Rectal smooth muscle tissue (tissue), 1 donor: ENCODE data around the gene BMF.
A peak's percentile ranks its signal among the peaks of the same experiment; 100 is the strongest.

Experiments used
- H3K27ac ChIP-seq: one replicate; pipeline ENCODE4 v1.7.0; 2013; ENCODE audit warnings: low read depth, low read length, inconsistent platforms
- H3K27me3 ChIP-seq: one replicate; pipeline ENCODE4 v1.7.0; 2013; ENCODE audit warnings: low read length; ENCODE audit not compliant: control insufficient read depth, insufficient read depth
- H3K36me3 ChIP-seq: one replicate; pipeline ENCODE4 v1.7.0; 2013; ENCODE audit warnings: low read length; ENCODE audit not compliant: control insufficient read depth, insufficient read depth
- H3K4me1 ChIP-seq: one replicate; pipeline ENCODE4 v1.7.0; 2013; ENCODE audit warnings: low read length; ENCODE audit not compliant: control insufficient read depth, insufficient read depth
- H3K4me3 ChIP-seq: one replicate; pipeline ENCODE4 v1.7.0; 2013; ENCODE audit warnings: low read length
- H3K9ac ChIP-seq: one replicate; pipeline ENCODE4 v1.7.0; 2013; ENCODE audit warnings: low read length

Gene BMF

GRCh38 chr15:40052604-40053003 is 56.1 kb downstream of the BMF start:
- no peaks in the 10 kb centered on the region for H3K36me3 ChIP-seq
- H3K4me1 ChIP-seq = peaks cover 21% of the 10 kb centered on the region
- no peak overlapping the region for H3K27ac ChIP-seq
- H3K4me3 ChIP-seq = no peak overlapping the region
- H3K27me3 ChIP-seq = no peaks in the 10 kb centered on the region
- no peak overlapping the region for H3K9ac ChIP-seq

- Histone ChIP-seq H3K4me1 (peaks cover 22% of the 10 kb centered on the region), H3K27me3 (no peaks in the 10 kb centered on the region), H3K9ac (no peak overlapping the region), H3K27ac (no peak overlapping the region), H3K4me3 (no peak overlapping the region), H3K36me3 (no peaks in the 10 kb centered on the region)
Observed at GRCh38 chr15:40051616-40052415, 56.9 kb downstream of the BMF start.

- H3K27ac ChIP-seq = no peak overlapping the region
- no peaks in the 10 kb centered on the region for H3K36me3 ChIP-seq
- H3K4me3 ChIP-seq = no peak overlapping the region
- no peak overlapping the region for H3K9ac ChIP-seq
- peaks cover 15% of the 10 kb centered on the region for H3K4me1 ChIP-seq
- H3K27me3 ChIP-seq = no peaks in the 10 kb centered on the region
Observed at GRCh38 chr15:40050788-40051470, 57.8 kb downstream of the BMF start.

GRCh38 chr15:40048926-40049475 is 59.7 kb downstream of the BMF start:
- no peak overlapping the region for H3K27ac ChIP-seq
- H3K9ac ChIP-seq = no peak overlapping the region

DNA sequence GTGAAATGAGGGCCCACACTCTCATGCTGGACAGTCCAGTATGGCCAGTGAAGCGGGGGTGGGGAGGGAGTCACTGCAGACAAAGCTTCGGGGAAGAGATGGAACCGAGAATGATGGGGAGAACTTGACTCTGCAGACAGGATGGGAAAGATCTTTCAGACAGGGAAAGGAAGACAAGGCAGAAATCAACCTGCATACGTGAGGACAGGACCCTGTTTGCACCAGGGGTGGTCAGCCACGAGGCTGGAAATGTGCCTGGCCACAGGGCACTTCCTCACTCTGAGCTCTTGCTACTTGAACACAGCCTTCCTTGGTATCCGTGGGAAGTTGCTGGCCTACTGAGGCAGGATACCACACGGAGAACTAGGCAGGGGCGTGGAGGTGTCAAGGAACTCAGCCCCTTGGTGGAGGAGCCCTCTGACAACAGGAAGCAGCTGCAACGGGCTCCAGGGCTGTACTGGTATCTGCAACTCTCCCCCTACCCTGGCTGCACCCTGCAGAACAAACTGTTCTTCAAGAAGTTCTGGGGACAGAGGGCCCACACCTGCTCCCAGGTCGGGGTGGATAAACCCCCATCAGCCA is 60.4 kb downstream of the BMF start:
- no peak overlapping the region for H3K4me3 ChIP-seq
- no peak overlapping the region for H3K27ac ChIP-seq
- H3K4me1 ChIP-seq = peaks cover 3% of the 10 kb centered on the region
- no peak overlapping the region for H3K9ac ChIP-seq
- no peaks in the 10 kb centered on the region for H3K36me3 ChIP-seq
- no peaks in the 10 kb centered on the region for H3K27me3 ChIP-seq

More at GRCh38 chr15:40048926-40049475, 59.7 kb downstream of the BMF start:
- Histone ChIP-seq H3K4me3 (no peak overlapping the region), H3K36me3 (no peaks in the 10 kb centered on the region), H3K27me3 (no peaks in the 10 kb centered on the region), H3K4me1 (peaks cover 3% of the 10 kb centered on the region)

GRCh38 chr15:40047415-40048210 is 61.1 kb downstream of the BMF start:
- Histone ChIP-seq H3K4me1 (peaks cover 3% of the 10 kb centered on the region), H3K27ac (peak overlapping the region; percentile 5), H3K9ac (no peak overlapping the region), H3K27me3 (no peaks in the 10 kb centered on the region), H3K36me3 (no peaks in the 10 kb centered on the region), H3K4me3 (no peak overlapping the region)

GRCh38 chr15:40046721-40047414 is 61.8 kb downstream of the BMF start:
- no peak overlapping the region for H3K4me3 ChIP-seq
- peaks cover 3% of the 10 kb centered on the region for H3K4me1 ChIP-seq
- no peak overlapping the region for H3K9ac ChIP-seq
- H3K36me3 ChIP-seq = no peaks in the 10 kb centered on the region
- no peaks in the 10 kb centered on the region for H3K27me3 ChIP-seq
- peak overlapping the region; percentile 5 for H3K27ac ChIP-seq

- H3K9ac ChIP-seq = no peak overlapping the region
- no peak overlapping the region for H3K27ac ChIP-seq
- no peaks in the 10 kb centered on the region for H3K36me3 ChIP-seq
- peak overlapping the region; percentile 28 for H3K4me3 ChIP-seq
- H3K27me3 ChIP-seq = no peaks in the 10 kb centered on the region
- peaks cover 3% of the 10 kb centered on the region for H3K4me1 ChIP-seq
Observed at GRCh38 chr15:40045572-40046217, 63.0 kb downstream of the BMF start.

- no peaks in the 10 kb centered on the region for H3K27me3 ChIP-seq
- peaks cover 3% of the 10 kb centered on the region for H3K4me1 ChIP-seq
- H3K4me3 ChIP-seq = peak overlapping the region; percentile 28
- no peak overlapping the region for H3K27ac ChIP-seq
- H3K36me3 ChIP-seq = no peaks in the 10 kb centered on the region
- no peak overlapping the region for H3K9ac ChIP-seq
Observed at GRCh38 chr15:40044717-40045571, 63.7 kb downstream of the BMF start.

GRCh38 chr15:40043927-40044716 is 64.6 kb downstream of the BMF start:
- peaks cover 3% of the 10 kb centered on the region for H3K4me1 ChIP-seq
- no peak overlapping the region for H3K27ac ChIP-seq
- no peak overlapping the region for H3K4me3 ChIP-seq
- no peak overlapping the region for H3K9ac ChIP-seq
- H3K27me3 ChIP-seq = no peaks in the 10 kb centered on the region
- no peaks in the 10 kb centered on the region for H3K36me3 ChIP-seq
